G401.6 (cell line): ENCODE measurements around the gene SMCO4.
"Not testable (repeated sequence)": the region's sequence is repeated elsewhere in the genome, so short reads cannot be mapped to it uniquely, and the experiment has no call there.

Source experiments
- FAIRE-seq: peaks from 2 replicates; lab custom pipeline; 2012; peaks lifted over from hg19 to GRCh38; lab: Jason Lieb, UNC

SMCO4 gene

DNA sequence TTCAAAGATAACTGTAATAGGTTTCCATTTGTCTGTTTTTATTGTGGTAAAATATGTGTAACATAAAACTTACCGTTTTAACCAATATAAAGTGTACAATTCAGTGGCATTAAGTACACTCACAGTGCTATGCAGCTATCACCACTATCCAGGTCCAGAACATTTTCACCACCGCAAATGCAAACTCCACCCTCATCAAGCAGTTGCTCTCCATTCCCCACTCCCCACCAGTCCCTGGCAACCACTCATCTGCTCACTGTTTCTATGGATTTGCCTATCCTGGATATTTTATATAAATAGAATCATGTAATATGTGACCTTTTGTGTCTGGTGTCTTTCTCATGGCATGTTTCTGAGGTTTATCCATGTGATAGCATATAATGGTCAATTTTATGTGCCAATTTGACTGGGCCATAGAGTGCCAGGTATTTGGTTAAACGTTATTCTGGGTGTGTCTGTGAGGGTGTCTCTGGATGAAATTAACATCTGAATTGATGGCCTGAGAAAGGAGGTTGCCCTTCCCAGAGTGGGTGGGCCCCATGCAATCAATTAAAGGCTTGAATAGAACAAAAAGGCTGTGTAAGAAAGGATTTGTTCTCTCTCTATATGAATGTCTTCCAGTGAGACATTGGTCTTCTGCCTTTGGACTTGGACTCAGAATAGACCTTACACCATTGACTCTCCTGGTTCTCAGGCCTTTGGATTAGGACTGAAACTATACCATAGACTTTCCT is 17.2 kb upstream of the SMCO4 start:
- no peak for FAIRE-seq

GRCh38 chr11:93559681-93560080 is 16.5 kb upstream of the SMCO4 start:
- no peak for FAIRE-seq

DNA sequence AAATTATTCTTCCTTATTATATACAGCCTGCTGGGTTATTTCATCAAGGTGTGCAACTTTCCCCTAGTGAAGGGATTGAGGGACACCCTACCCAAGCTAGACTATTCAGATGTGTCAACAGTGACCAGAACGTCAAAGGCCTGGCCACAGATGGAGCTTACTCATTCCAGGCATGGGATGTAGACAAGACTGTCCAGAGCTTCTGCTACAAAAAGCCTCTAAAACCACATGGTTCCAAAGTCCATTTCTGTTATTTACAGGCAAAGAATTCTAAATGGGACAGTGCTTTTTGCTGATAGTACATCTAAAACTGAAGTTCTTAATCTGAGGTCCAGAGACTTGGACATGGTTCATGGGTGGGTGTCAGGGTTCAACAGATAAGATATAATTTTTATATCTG is 9.7 kb upstream of the SMCO4 start:
- no peak for FAIRE-seq

GRCh38 chr11:93549976-93550375 is 6.8 kb upstream of the SMCO4 start:
- FAIRE-seq = no peak

DNA sequence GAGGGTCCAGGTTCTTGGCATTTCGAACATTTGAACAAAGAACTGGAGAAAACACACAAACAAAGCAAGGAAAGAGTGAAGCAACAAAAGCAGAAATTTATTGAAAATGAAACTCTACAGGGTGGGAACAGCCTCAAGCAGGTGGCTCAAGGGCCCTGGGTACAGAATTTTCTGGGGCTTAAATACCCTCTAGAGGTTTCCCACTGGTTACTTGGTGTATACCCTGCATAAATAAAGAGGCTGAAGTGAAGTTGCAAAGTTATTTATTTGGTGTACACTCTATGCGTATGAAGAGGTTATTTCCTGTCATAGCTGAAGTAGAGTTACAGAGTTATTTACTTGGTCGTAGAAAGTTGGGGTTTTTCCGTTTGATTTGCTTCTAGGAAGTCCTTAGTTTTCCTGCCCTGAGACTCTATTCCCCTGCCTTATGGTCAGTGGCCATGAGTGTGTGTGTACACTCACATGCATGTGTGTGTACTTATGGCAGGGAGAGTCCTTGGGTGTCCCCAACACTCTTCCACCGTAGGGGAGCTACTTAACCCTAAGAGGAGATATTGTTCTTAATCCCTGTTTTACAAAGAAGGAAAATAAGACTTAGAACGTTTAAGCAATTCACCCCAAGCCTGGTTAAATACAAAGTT is 5.6 kb upstream of the SMCO4 start:
- no peak for FAIRE-seq

- no peak for FAIRE-seq
These were observed 4.6 kb upstream of the SMCO4 start for GRCh38 chr11:93547773-93548172.

GRCh38 chr11:93547028-93547427 is 3.8 kb upstream of the SMCO4 start:
- FAIRE-seq = no peak

GRCh38 chr11:93545566-93545965 is 2.4 kb upstream of the SMCO4 start:
- FAIRE-seq = no peak

DNA sequence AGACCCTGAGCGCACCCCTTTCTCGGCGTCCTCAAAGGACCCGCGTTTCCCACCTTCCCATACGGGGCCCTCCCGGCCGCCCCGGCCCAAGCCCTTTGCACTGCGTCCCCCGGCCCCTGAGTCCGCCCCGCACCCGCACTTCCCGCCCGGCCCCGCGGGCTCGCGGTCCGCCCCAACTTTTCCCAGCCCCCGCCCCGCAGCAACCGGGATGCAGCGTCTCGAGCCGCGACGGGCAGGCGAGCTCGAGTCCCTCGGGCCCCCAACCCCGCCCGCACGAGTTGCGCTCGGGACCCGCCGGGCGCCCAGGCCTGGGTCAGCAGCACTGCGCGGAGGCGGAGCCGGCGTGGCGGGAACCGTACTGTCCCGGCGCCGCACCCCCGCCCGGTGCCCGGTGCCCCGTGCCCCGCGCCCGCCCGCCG is 371 bp downstream of the SMCO4 start:
- FAIRE-seq = no peak

- no peak for FAIRE-seq
These were observed 1.0 kb downstream of the SMCO4 start for GRCh38 chr11:93541884-93542810.

- FAIRE-seq = no peak
These were observed 2.2 kb downstream of the SMCO4 start for GRCh38 chr11:93540896-93541553.

GRCh38 chr11:93540337-93540736 is 2.9 kb downstream of the SMCO4 start:
- no peak for FAIRE-seq

DNA sequence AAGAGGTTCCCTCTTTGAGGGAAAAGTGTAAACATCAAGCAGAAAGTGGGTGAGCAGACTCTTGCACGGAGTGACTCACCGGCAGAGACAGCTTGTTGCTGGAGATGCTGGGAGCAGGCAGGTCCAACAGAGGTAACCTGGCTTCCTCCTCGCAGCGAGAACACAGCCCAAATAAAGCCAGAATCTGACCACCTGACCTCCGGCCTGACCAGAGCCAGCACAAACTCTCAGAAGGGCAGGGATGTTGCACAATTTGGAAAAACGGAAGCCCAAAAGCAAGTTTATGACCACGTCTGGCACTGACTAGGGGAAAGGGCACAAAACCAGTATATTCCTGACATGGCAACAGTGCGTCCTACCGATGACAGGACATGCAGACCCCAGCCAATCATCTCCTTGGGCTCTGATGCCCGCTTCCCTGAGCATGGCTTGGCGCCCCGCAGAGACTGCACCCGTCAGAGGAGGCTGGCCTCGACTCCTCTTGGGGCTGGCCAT is 5.4 kb downstream of the SMCO4 start:
- no peak for FAIRE-seq

DNA sequence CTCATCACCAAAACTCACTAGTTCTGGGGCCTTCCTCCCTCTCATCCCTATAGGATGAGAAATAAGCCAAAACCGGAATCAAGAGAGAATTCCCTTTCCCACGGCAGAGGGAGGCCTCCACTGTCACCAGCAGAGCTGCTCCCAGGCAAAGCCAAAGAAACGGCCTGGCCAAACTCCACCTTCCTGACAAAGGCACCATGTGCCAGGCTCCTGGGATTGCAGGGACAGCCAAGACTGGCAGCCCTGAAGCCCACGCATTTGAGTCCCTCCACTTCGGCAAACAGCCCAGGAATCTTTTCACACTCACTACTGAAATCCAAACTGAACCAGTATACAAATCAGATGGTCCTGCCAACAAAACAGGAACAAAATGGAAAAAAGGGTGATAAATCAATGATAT is 6.1 kb downstream of the SMCO4 start:
- no peak for FAIRE-seq

DNA sequence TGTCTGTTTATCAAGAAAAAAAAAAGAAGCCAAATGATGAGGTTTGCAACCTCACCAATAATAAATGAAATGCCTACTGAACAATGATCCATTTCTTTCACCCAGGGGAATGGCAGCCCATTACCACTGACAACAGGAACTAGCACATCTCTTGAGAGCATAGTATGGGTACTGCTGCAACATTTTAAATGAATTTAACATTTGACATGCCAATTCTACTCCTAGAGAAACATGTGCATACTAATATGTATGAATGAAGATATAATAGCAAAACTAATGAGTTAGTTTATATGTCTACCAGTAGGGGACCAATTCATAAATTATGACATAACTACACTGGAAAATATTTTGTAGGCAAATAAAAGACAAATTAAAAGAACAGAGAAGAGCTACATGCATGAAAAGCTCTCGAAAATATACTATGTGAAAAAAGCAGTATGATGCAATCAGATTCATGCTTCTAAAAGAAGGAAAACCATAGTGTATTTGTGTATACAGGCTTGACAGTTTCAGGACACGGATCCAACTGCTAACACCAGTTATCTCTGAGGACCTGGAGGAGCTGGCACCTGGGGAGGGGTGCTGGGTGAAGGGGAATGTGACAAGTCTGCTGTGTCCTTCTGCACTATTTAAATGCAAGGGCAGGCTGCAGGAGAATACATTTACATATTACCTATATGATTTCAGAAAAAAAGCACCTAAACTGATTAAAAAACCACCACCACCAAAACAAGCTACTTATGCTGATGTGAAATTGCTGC is 6.9 kb downstream of the SMCO4 start:
- no peak for FAIRE-seq

- not testable (repeated sequence) for FAIRE-seq
These were observed 7.6 kb downstream of the SMCO4 start for GRCh38 chr11:93535578-93535977.

- no peak for FAIRE-seq
These were observed 10.4 kb downstream of the SMCO4 start for GRCh38 chr11:93532806-93533205.

- FAIRE-seq = no peak
These were observed 10.9 kb downstream of the SMCO4 start for GRCh38 chr11:93532281-93532789.

GRCh38 chr11:93530468-93530826 is 12.7 kb downstream of the SMCO4 start:
- no peak for FAIRE-seq

- FAIRE-seq = no peak
These were observed 13.3 kb downstream of the SMCO4 start for GRCh38 chr11:93529707-93530467.
